Activated CD8-positive, alpha-beta memory T cell treated with anti-CD3 and anti-CD28 coated beads for 1 hour (primary cell): ENCODE data around the gene IFI44L.

Experiments used
- DNase-seq, 2 donors: peaks; one replicate each; pipeline ENCODE4 v3.0.0-alpha.2; 2020; ENCODE audit warnings: low read depth in 1 of 2; ENCODE audit errors: extremely low read depth in 1 of 2

The IFI44L gene

GRCh38 chr1:78619803-78620579, at the start of gene IFI44L:
Gene IFI44L, plus strand, starts transcription at chr1:78620448. Its CDS starts 7,468 bp downstream, at chr1:78627916.
- peak; percentile 0 to 51 for DNase-seq

DNA sequence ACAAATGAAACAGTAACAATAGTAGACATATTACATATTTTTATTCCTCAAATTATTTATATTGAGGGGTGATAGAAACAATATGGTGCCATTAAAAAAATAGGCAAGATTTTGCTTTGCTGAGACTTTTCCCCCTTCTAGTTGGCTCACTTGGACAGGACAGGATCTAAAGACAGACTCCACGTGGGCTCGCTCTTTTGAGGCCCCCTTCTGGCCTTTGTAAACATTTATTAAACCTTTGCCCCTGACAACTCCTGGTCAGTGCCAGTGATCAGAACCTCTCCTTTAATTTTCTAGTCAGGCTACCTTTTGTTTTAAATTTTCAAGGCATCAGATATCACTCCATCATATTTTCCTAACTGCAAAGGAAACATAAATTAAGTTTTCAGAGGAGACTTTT, 49.7 kb upstream of the IFI44L start:
- no peak for DNase-seq

- DNase-seq = no peak
Observed at GRCh38 chr1:78577257-78578100, 42.8 kb upstream of the IFI44L start.

GRCh38 chr1:78586572-78586971, 33.7 kb upstream of the IFI44L start:
- no peak for DNase-seq

- DNase-seq = no peak
Observed at GRCh38 chr1:78587211-78587610, 33.0 kb upstream of the IFI44L start.

- DNase-seq = no peak
Observed at GRCh38 chr1:78591971-78592370, 28.3 kb upstream of the IFI44L start.

DNA sequence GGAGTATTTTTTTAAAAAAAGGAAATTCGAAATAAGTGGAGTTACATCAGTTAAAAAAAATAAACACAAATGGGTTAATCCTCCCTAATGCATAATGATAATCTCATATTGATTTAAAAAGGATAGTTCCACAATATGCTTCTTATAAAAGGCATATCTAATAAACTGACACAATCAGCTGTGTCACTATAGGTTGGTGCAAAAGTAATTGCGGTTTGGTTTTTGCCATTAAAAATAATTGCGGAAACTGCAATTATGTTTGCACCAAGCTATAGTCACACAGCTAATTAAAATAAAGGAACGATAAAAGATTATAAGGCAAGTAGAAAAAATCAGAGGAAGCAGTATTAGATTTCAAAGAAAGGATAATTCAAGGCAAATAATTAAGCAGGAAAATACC, 21.0 kb upstream of the IFI44L start:
- no peak for DNase-seq

GRCh38 chr1:78601068-78601467, 19.2 kb upstream of the IFI44L start:
- no peak for DNase-seq

DNA sequence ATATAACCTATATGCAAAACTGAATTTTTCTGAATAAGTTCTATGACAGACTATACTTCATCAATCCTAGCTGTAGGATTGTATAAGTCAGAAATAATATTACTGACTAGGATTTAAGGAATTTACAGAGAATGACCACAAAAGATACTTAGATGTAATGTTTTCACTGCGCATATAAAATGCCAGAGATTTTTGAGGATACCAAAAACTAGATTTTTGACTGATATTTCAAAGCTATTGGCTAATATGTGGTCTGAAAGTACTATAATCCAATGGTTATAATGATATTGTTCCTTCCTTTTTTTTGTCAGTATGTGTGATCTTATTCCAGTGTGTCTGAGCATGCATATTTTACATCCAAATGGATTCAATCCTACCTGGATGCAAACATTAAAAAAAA, 17.0 kb upstream of the IFI44L start:
- no peak for DNase-seq

DNA sequence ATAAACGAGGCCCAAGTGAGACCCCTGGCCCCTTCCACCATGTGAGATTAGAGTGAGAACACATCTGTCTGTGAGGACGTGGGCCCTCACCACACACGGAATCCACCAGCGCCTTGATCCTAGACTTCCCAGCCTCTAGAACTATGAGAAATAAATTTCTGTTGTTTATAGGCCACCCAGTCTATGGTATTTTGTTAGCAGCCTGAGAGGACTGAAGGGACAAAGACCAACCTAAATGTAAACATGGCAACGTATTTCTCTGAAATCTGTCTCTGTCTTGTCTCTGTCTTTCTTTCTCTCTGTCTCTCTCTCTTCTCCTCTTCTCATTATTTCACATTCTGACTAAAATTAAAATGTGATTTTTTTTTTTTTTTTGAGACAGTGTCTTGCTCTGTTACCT, 15.6 kb upstream of the IFI44L start:
- no peak for DNase-seq

- no peak for DNase-seq
Observed at GRCh38 chr1:78606274-78606673, 14.0 kb upstream of the IFI44L start.

DNA sequence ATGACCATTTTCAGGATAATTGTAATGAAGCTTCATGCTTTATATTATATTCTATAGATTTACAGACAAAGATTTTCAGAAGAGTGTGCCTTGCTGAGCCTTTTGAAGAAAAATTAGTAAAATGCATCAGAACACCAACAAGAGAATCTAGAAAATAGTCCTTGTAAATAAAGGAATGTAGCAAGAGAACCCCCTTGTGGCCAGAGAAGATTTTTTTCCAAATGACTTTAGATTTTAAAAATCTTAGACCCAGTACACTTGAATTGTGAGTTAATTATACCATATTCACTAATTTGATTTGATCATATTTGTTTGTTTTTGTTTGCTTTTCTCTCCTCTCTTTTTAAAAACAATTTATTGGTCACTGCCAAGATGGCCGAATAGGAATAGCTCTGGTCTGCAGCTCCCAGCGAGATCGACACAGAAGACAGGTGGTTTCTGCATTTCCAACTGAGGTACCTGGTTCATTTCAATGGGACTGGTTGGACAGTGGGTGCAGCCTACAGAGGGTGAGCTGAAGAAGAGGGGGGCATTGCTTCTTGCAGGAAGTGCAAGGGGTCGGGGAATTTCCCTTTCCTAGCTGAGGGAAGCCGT, 12.8 kb upstream of the IFI44L start:
- no peak for DNase-seq

- no peak for DNase-seq
Observed at GRCh38 chr1:78607944-78608343, 12.3 kb upstream of the IFI44L start.

GRCh38 chr1:78617615-78618026, 2.6 kb upstream of the IFI44L start:
- peak; percentile 8 to 11 for DNase-seq

GRCh38 chr1:78619032-78619431, 1.2 kb upstream of the IFI44L start:
- DNase-seq = no peak

DNA sequence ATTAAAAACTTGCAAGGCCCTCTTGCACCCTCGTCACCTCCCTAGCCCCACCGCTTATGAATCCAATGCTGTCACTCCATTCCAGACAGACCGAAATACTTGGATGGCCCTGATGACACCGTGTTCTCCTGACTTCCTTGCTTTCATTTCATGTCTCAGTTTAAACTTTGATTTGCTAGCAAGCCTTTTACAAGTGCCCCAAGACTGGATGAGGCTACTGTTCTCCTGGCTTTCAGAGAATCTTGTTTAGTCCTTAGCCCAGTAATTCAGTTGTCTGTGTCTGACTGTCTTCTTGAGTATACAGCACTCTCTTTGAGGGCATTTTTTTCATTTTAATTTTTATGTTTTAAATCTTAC, 824 bp upstream of the IFI44L start:
- DNase-seq = no peak

- no peak for DNase-seq
Observed at GRCh38 chr1:78620666-78621065, 418 bp downstream of the IFI44L start.

- no peak for DNase-seq
Observed at GRCh38 chr1:78622548-78622947, 2.3 kb downstream of the IFI44L start.

- no peak for DNase-seq
Observed at GRCh38 chr1:78624035-78624434, 3.8 kb downstream of the IFI44L start.

- no peak for DNase-seq
Observed at GRCh38 chr1:78627321-78627720, 7.1 kb downstream of the IFI44L start.

DNA sequence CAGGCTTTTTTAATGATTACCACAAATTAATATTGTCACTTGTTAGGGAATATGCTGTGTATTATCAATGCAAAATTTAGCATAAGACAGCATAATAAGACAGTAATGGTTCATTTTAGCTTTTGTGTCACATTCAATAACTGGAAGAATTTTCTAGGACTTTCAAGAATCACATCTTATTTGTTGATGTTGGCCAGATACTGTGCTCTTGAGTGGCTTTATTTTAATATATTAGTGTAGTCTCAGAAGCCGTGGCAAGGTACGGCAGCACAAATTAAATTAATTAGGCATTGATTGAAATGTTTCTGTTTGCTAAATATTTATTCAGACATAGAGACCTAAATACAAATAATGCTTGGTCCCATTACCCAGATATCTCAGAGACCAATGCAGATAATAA, 10.4 kb downstream of the IFI44L start:
- DNase-seq = no peak

DNA sequence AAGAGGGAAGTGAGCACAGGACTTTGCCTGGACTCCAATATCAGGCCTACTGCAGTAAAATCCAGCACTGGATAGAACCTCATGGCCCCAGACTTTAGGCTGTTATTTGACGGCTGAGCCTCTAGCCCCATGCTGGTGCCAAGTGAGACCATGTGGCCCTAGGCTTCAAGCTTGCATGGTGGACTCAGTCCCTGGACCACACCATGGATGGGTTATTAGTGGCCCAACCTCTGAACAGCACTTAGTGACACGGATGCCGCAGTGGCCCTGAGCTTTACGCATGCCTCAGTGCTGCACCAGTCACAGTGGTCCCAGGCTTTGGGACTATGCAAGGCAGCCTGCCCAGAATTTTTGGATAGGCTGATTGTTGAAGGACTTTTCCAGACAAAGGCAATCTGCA, 13.0 kb downstream of the IFI44L start:
- no peak for DNase-seq
